Activated CD4-positive, alpha-beta T cell treated with anti-CD3 and anti-CD28 coated beads, Interleukin-2, amount 10 ng/mL, durations not matched to agents 7 days and 5 days (primary cell): ENCODE measurements around the gene HS3ST5. TPM values are rescaled to one million over a fixed set of nuclear protein-coding genes. Genes with fewer than 3 reads are reported as not detected.
"Not testable (repeated sequence)": the region's sequence is repeated elsewhere in the genome, so short reads cannot be mapped to it uniquely, and the experiment has no call there.

Source experiments
- CTCF ChIA-PET: fragments of 350-600 bp; sonication (Branson Sonifier 250); formaldehyde crosslinking; loops from one replicate; lab custom pipeline; 2021; ENCODE audit warnings: antibody characterized with exemption; lab: Charles Lee
- POLR2A ChIA-PET: fragments of 350-600 bp; sonication (Branson Sonifier 250); formaldehyde crosslinking; loops from one replicate; lab custom pipeline; 2021; ENCODE audit warnings: antibody characterized with exemption; lab: Charles Lee
- DNase-seq: peaks from one replicate; pipeline ENCODE4 v3.0.0-alpha.2; 2020
- H3K27ac Mint-ChIP-seq: one replicate; pipeline ENCODE4 v1.8.0; 2021; ENCODE audit warnings: mild to moderate bottlenecking, moderate library complexity, mixed read lengths
- H3K27me3 Mint-ChIP-seq: one replicate; pipeline ENCODE4 v1.8.0; 2021; ENCODE audit warnings: mixed read lengths
- H3K36me3 Mint-ChIP-seq: one replicate; pipeline ENCODE4 v1.8.0; 2021; ENCODE audit warnings: low read depth, mixed read lengths
- H3K4me1 Mint-ChIP-seq: one replicate; pipeline ENCODE4 v1.8.0; 2021; ENCODE audit warnings: mixed read lengths
- H3K4me3 Mint-ChIP-seq: one replicate; pipeline ENCODE4 v1.8.0; 2021; ENCODE audit warnings: mild to moderate bottlenecking, moderate library complexity, mixed read lengths
- H3K9me3 Mint-ChIP-seq: one replicate; pipeline ENCODE4 v1.8.0; 2021; ENCODE audit warnings: mixed read lengths
- total RNA-seq, 2 experiments: library from RNA; stranded (reverse); gene quantifications; one replicate each; pipeline ENCODE4 v1.2.3, GENCODE V29; 2021

The HS3ST5 gene
- total RNA-seq, 2 experiments from 2014 or later, result not detected

GRCh38 chr6:114149182-114149581, 193.6 kb downstream of the HS3ST5 start:
- H3K27ac Mint-ChIP-seq, H3K27me3 Mint-ChIP-seq, CTCF ChIA-PET, H3K4me3 Mint-ChIP-seq, H3K36me3 Mint-ChIP-seq, H3K9me3 Mint-ChIP-seq, DNase-seq, POLR2A ChIA-PET, H3K4me1 Mint-ChIP-seq: not testable (repeated sequence)

GRCh38 chr6:114144887-114145851, 197.7 kb downstream of the HS3ST5 start:
- CTCF ChIA-PET, result interaction anchor here (1.0 kb wide), 1 partner anchor 120 kb away, joined by 3 read pairs; no protein-coding TSS in a partner anchor
- no peaks in the 10 kb centered on the region for H3K36me3 Mint-ChIP-seq

GRCh38 chr6:114142258-114142657, 200.6 kb downstream of the HS3ST5 start:
- Mint-ChIP-seq H3K4me1 (no peaks in the 10 kb centered on the region), H3K27ac (no peak overlapping the region), H3K27me3 (no peaks in the 10 kb centered on the region), H3K9me3 (no peaks in the 10 kb centered on the region), H3K36me3 (no peaks in the 10 kb centered on the region), H3K4me3 (no peak overlapping the region)
- CTCF ChIA-PET, result no interaction called here
- POLR2A ChIA-PET, result no interaction called here
- no peak for DNase-seq

More at GRCh38 chr6:114144887-114145851, 197.7 kb downstream of the HS3ST5 start:
- no peaks in the 10 kb centered on the region for H3K9me3 Mint-ChIP-seq
- H3K4me1 Mint-ChIP-seq, result no peaks in the 10 kb centered on the region
- no peaks in the 10 kb centered on the region for H3K27me3 Mint-ChIP-seq
- H3K27ac Mint-ChIP-seq, result no peak overlapping the region
- POLR2A ChIA-PET, result no interaction called here
- H3K4me3 Mint-ChIP-seq, result no peak overlapping the region
- DNase-seq, result no peak

DNA sequence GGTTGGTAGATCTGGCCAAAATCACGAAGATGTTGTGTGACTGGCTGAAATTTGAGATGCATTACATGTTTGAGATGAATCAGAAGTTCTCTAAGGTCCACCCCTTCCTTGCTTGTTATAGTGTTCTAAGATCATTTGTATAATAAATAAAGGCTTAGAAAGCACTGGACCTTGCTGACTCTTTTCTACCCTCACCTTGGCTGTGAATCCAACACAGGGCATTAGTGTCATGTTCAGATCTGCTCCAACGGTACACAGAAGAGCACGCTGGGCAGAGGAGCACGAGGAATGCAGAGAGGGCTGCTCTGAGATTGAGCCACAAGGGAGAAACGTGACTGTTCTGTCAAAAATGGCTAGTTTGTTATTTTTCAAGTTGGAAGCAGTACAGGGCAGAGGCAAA, 202.4 kb downstream of the HS3ST5 start:
- H3K4me1 Mint-ChIP-seq, result no peaks in the 10 kb centered on the region
- H3K36me3 Mint-ChIP-seq, result no peaks in the 10 kb centered on the region
- no peaks in the 10 kb centered on the region for H3K27me3 Mint-ChIP-seq
- DNase-seq, result no peak
- POLR2A ChIA-PET, result no interaction called here
- no peak overlapping the region for H3K4me3 Mint-ChIP-seq
- CTCF ChIA-PET, result no interaction called here
- no peak overlapping the region for H3K27ac Mint-ChIP-seq
- no peaks in the 10 kb centered on the region for H3K9me3 Mint-ChIP-seq

DNA sequence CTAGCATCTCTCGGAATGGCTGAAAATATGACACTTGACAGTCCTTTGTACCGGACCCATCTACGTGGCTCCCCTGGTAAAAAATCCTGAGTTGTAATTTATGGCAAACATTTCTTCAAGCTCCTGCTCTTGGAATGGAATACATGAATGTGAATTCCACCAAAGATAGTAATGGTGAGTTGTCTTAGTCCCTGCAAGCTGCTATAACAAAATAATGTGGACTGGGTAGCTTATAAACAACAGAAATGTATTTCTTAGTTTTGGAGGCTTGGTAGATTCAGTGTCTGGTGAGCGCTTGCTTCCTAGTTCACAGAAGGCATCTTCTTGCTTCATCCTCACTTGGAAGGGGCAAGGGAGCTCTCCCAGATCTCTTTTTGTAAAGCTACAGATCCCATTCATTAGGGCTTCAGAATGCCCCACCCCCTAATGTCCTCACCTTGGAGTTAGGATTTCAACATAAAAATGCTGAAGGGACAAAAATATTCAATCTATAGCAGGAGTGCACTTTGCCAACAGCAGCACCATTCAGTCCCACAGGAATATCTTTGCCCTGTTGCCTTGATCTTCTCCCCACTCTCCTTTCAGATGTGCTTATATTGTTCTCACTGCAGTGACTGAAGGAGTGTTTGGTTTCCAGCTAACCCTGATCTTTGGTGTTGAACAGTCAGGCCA, 204.1 kb downstream of the HS3ST5 start:
- H3K9me3 Mint-ChIP-seq, result no peaks in the 10 kb centered on the region
- H3K27ac Mint-ChIP-seq, result no peak overlapping the region
- H3K36me3 Mint-ChIP-seq, result no peaks in the 10 kb centered on the region
- POLR2A ChIA-PET, result no interaction called here
- H3K27me3 Mint-ChIP-seq, result no peaks in the 10 kb centered on the region
- no peaks in the 10 kb centered on the region for H3K4me1 Mint-ChIP-seq
- no peak for DNase-seq
- H3K4me3 Mint-ChIP-seq, result no peak overlapping the region
- CTCF ChIA-PET, result no interaction called here

DNA sequence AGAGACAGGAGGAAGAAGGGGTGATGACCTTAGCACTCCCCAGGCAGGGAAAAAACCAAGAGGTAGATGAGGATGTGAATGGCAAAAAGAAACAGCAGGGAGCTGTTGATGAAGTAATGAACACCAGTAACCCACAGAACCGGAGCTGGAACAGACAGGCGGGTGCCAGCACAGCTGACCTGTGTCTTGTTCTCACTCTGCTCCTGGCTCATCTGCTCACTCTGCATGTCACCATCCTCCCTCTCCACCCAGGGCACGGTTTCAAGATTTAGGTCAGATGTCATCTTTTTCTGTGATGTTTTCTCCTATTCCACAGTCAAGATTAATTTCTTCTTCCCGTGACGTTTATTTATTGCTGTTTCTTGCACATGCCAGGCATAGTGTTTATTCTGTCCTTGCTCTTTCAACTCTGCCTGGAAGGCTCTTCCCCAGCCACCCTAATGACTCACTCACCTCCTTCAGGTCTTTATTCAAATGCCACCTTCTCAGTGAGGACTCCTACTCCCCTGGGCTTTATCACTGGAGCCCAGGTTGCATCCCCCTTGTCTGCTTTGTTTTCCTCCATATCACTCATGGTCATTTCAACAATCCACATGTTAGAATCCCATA, 207.4 kb downstream of the HS3ST5 start:
- no peaks in the 10 kb centered on the region for H3K36me3 Mint-ChIP-seq
- ChIA-PET CTCF (no interaction called here), POLR2A (no interaction called here)
- no peaks in the 10 kb centered on the region for H3K9me3 Mint-ChIP-seq
- H3K4me1 Mint-ChIP-seq, result no peaks in the 10 kb centered on the region
- H3K27ac Mint-ChIP-seq, result no peak overlapping the region
- H3K27me3 Mint-ChIP-seq, result no peaks in the 10 kb centered on the region
- no peak overlapping the region for H3K4me3 Mint-ChIP-seq
- no peak for DNase-seq

GRCh38 chr6:114133816-114134215, 209.0 kb downstream of the HS3ST5 start:
- ChIA-PET POLR2A (no interaction called here), CTCF (no interaction called here)
- no peak for DNase-seq
- no peaks in the 10 kb centered on the region for H3K36me3 Mint-ChIP-seq
- no peaks in the 10 kb centered on the region for H3K4me1 Mint-ChIP-seq
- H3K4me3 Mint-ChIP-seq, result no peak overlapping the region
- H3K27me3 Mint-ChIP-seq, result no peaks in the 10 kb centered on the region
- H3K27ac Mint-ChIP-seq, result no peak overlapping the region
- no peaks in the 10 kb centered on the region for H3K9me3 Mint-ChIP-seq

DNA sequence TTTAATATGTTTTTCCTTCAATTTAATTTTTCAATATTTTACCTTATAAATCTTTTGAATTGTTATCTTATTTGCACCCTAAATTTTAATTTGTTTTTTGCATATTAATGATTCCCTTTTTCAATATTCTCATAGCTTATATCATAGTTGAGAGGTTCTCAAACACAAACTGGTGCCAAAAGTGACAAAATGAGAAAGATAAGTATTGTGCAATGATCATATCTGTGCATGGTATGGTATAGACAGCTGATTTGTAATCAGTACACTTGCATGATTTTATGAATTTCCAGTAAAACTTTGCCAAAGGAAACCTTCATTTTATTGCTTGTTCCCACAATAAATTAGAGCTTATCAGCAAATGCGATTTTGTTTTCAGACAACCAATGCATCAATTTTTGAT, 210.9 kb downstream of the HS3ST5 start:
- ChIA-PET POLR2A (no interaction called here), CTCF (interaction anchor here (0.6 kb wide), 1 partner anchor 1107 kb away, joined by 3 read pairs; no protein-coding TSS in a partner anchor)
- Mint-ChIP-seq H3K27me3 (no peaks in the 10 kb centered on the region), H3K4me3 (no peak overlapping the region), H3K27ac (no peak overlapping the region), H3K9me3 (no peaks in the 10 kb centered on the region), H3K36me3 (no peaks in the 10 kb centered on the region), H3K4me1 (no peaks in the 10 kb centered on the region)
- no peak for DNase-seq

GRCh38 chr6:114125576-114125975, 217.2 kb downstream of the HS3ST5 start:
- CTCF ChIA-PET, result no interaction called here
- no peak for DNase-seq
- no peaks in the 10 kb centered on the region for H3K9me3 Mint-ChIP-seq
- H3K27ac Mint-ChIP-seq, result no peak overlapping the region
- no peaks in the 10 kb centered on the region for H3K36me3 Mint-ChIP-seq
- no peak overlapping the region for H3K4me3 Mint-ChIP-seq
- H3K27me3 Mint-ChIP-seq, result peaks cover under 1% of the 10 kb centered on the region
- POLR2A ChIA-PET, result interaction anchor here (0.6 kb wide), 1 partner anchor 118 kb away, joined by 3 read pairs; no protein-coding TSS in a partner anchor
- H3K4me1 Mint-ChIP-seq, result no peaks in the 10 kb centered on the region

DNA sequence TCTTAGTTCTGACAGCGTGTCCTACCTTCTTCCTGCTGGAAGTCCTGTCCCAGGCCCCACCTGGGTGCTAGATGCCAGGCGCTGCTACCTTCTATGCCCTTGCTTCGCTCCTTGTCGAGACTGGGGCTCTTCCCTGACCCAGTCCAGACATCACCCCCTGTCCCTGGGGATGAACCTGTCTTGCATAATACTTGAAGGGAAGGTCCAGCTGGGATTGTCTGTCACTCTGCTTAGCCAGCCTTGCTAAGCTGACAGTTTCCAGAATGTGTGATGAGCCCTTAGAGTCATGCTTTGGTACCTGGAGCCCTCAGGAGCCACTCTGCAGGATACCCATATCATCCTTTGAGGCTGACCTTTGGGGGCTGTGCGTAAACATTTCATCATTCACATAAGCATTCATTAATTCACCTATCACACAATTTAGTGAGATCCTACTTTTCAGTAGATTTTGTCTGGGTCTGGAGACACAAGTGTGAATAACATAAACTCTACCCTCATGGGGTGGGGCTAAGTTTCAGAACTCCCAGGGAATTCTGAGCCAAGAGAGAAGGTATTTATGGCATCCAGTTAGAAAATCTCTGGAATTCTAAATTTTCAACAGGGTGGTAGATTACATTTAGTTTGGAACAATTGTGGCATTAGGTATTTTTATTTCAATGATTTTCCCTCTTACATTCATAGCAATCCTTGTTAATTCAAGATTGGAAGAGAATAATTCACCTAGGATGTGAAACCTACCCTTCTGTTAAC, 220.7 kb downstream of the HS3ST5 start:
- Mint-ChIP-seq H3K27me3 (peaks cover 3% of the 10 kb centered on the region), H3K36me3 (no peaks in the 10 kb centered on the region), H3K4me1 (no peaks in the 10 kb centered on the region), H3K4me3 (no peak overlapping the region), H3K27ac (no peak overlapping the region), H3K9me3 (no peaks in the 10 kb centered on the region)
- DNase-seq, result no peak
- ChIA-PET POLR2A (no interaction called here), CTCF (no interaction called here)

GRCh38 chr6:114119056-114119455, 223.8 kb downstream of the HS3ST5 start:
- no peaks in the 10 kb centered on the region for H3K4me1 Mint-ChIP-seq
- POLR2A ChIA-PET, result no interaction called here
- no peaks in the 10 kb centered on the region for H3K36me3 Mint-ChIP-seq
- CTCF ChIA-PET, result no interaction called here
- H3K4me3 Mint-ChIP-seq, result no peak overlapping the region
- no peaks in the 10 kb centered on the region for H3K9me3 Mint-ChIP-seq
- DNase-seq, result no peak
- H3K27me3 Mint-ChIP-seq, result peaks cover 4% of the 10 kb centered on the region
- H3K27ac Mint-ChIP-seq, result no peak overlapping the region

DNA sequence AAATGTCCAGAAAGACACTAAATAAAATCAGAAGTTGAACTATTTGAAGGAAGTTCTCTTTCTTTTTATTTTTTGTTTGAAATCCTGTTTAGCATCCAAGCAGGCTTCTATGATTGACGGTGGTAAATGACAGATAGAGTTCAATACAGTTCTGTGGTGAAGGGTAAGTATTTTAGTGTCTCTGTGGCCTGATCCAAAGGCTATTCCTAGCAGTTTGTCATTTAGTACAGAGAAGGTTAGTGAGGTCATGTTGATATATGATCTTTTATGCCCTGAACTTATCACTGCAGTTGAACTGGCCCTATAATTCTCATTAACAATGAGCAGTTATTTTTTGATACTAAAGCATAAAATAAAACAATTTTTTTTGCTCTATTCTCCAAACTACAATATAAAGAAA, 227.2 kb downstream of the HS3ST5 start:
- no peaks in the 10 kb centered on the region for H3K36me3 Mint-ChIP-seq
- peaks cover 8% of the 10 kb centered on the region for H3K27me3 Mint-ChIP-seq
- DNase-seq, result no peak
- no peak overlapping the region for H3K4me3 Mint-ChIP-seq
- no peak overlapping the region for H3K27ac Mint-ChIP-seq
- no peaks in the 10 kb centered on the region for H3K4me1 Mint-ChIP-seq
- ChIA-PET CTCF (interaction anchor here (0.5 kb wide), 1 partner anchor 1640 kb away, joined by 3 read pairs; no protein-coding TSS in a partner anchor), POLR2A (no interaction called here)
- no peaks in the 10 kb centered on the region for H3K9me3 Mint-ChIP-seq
